ENCODE measurements around the gene MSH5. TPM values are rescaled to one million over a fixed set of nuclear protein-coding genes. Genes with fewer than 3 reads are reported as not detected.

The MSH5 gene
- total and polyA plus RNA-seq, 2 donors, result 8.4 to 15.2 TPM

Other genes with a start within 250 kb of the MSH5 start
Only the 30 nearest of the 43 such genes appear.
- 337 TPM for gene LTB, start 157.6 kb upstream of the MSH5 start, total RNA-seq
- 128 TPM for gene LTB, start 157.6 kb upstream of the MSH5 start, polyA plus RNA-seq
- 134 TPM for gene LST1, start 153.7 kb upstream of the MSH5 start, total RNA-seq
- gene LST1, start 153.7 kb upstream of the MSH5 start, polyA plus RNA-seq, result 32.4 TPM
- gene NCR3, start 147.0 kb upstream of the MSH5 start, total RNA-seq, result 2.7 TPM
- 2.4 TPM for gene NCR3, start 147.0 kb upstream of the MSH5 start, polyA plus RNA-seq
- 558 TPM for gene AIF1, start 124.8 kb upstream of the MSH5 start, total RNA-seq
- gene AIF1, start 124.8 kb upstream of the MSH5 start, polyA plus RNA-seq, result 198 TPM
- gene PRRC2A, start 119.3 kb upstream of the MSH5 start, total RNA-seq, result 35.3 TPM
- gene PRRC2A, start 119.3 kb upstream of the MSH5 start, polyA plus RNA-seq, result 148 TPM
- 101 TPM for gene BAG6, start 87.3 kb upstream of the MSH5 start, total RNA-seq
- gene BAG6, start 87.3 kb upstream of the MSH5 start, polyA plus RNA-seq, result 271 TPM
- 6.1 TPM for gene APOM, start 84.1 kb upstream of the MSH5 start, total RNA-seq
- 9.1 TPM for gene APOM, start 84.1 kb upstream of the MSH5 start, polyA plus RNA-seq
- 19.1 TPM for gene C6orf47, start 79.2 kb upstream of the MSH5 start, total RNA-seq
- 16.7 TPM for gene C6orf47, start 79.2 kb upstream of the MSH5 start, polyA plus RNA-seq
- gene GPANK1, start 75.0 kb upstream of the MSH5 start, total RNA-seq, result 25.2 TPM
- gene GPANK1, start 75.0 kb upstream of the MSH5 start, polyA plus RNA-seq, result 13.8 TPM
- gene CSNK2B, start 73.9 kb upstream of the MSH5 start, total RNA-seq, result 169 TPM
- gene CSNK2B, start 73.9 kb upstream of the MSH5 start, polyA plus RNA-seq, result 169 TPM
- 2.3 TPM for gene LY6G5B, start 70.0 kb upstream of the MSH5 start, total RNA-seq
- 6.5 TPM for gene LY6G5B, start 70.0 kb upstream of the MSH5 start, polyA plus RNA-seq
- gene LY6G5C, start 58.9 kb upstream of the MSH5 start, total RNA-seq, result 0.90 TPM
- gene LY6G5C, start 58.9 kb upstream of the MSH5 start, polyA plus RNA-seq, result 9.1 TPM
- 50.0 TPM for gene ABHD16A, start 36.7 kb upstream of the MSH5 start, total RNA-seq
- 51.3 TPM for gene ABHD16A, start 36.7 kb upstream of the MSH5 start, polyA plus RNA-seq
- gene LY6G6F, start 33.1 kb upstream of the MSH5 start, total RNA-seq, result 0.05 TPM
- gene LY6G6F, start 33.1 kb upstream of the MSH5 start, polyA plus RNA-seq, result not detected
- gene LY6G6D, start 24.7 kb upstream of the MSH5 start, total RNA-seq, result not detected
- gene LY6G6D, start 24.7 kb upstream of the MSH5 start, polyA plus RNA-seq, result not detected
- gene LY6G6C, start 18.3 kb upstream of the MSH5 start, total RNA-seq, result not detected
- 7.0 TPM for gene LY6G6C, start 18.3 kb upstream of the MSH5 start, polyA plus RNA-seq
- 0.14 TPM for gene MPIG6B, start 16.6 kb upstream of the MSH5 start, total RNA-seq
- 0.32 TPM for gene MPIG6B, start 16.6 kb upstream of the MSH5 start, polyA plus RNA-seq
- gene DDAH2, start 10.7 kb upstream of the MSH5 start, total RNA-seq, result 49.6 TPM
- 105 TPM for gene DDAH2, start 10.7 kb upstream of the MSH5 start, polyA plus RNA-seq
- 431 TPM for gene CLIC1, start 3.5 kb upstream of the MSH5 start, total RNA-seq
- 337 TPM for gene CLIC1, start 3.5 kb upstream of the MSH5 start, polyA plus RNA-seq
- 1.2 TPM for gene SAPCD1, start 22.7 kb downstream of the MSH5 start, total RNA-seq
- gene SAPCD1, start 22.7 kb downstream of the MSH5 start, polyA plus RNA-seq, result 9.7 TPM
- 0.76 TPM for gene VWA7, start 37.3 kb downstream of the MSH5 start, total RNA-seq
- 0.66 TPM for gene VWA7, start 37.3 kb downstream of the MSH5 start, polyA plus RNA-seq
- 16.6 TPM for gene VARS1, start 55.7 kb downstream of the MSH5 start, total RNA-seq
- 25.2 TPM for gene VARS1, start 55.7 kb downstream of the MSH5 start, polyA plus RNA-seq
- gene LSM2, start 67.0 kb downstream of the MSH5 start, total RNA-seq, result 71.8 TPM
- 76.8 TPM for gene LSM2, start 67.0 kb downstream of the MSH5 start, polyA plus RNA-seq
- 1.2 TPM for gene HSPA1L, start 75.3 kb downstream of the MSH5 start, total RNA-seq
- 2.4 TPM for gene HSPA1L, start 75.3 kb downstream of the MSH5 start, polyA plus RNA-seq
- gene HSPA1A, start 75.5 kb downstream of the MSH5 start, total RNA-seq, result 73.8 TPM
- gene HSPA1A, start 75.5 kb downstream of the MSH5 start, polyA plus RNA-seq, result 68.8 TPM
- 110 TPM for gene HSPA1B, start 87.7 kb downstream of the MSH5 start, total RNA-seq
- 46.8 TPM for gene HSPA1B, start 87.7 kb downstream of the MSH5 start, polyA plus RNA-seq
- 20.8 TPM for gene NEU1, start 122.8 kb downstream of the MSH5 start, total RNA-seq
- 21.9 TPM for gene NEU1, start 122.8 kb downstream of the MSH5 start, polyA plus RNA-seq
- 0.42 TPM for gene SLC44A4, start 139.0 kb downstream of the MSH5 start, total RNA-seq
- 1.7 TPM for gene SLC44A4, start 139.0 kb downstream of the MSH5 start, polyA plus RNA-seq
- gene EHMT2, start 157.7 kb downstream of the MSH5 start, total RNA-seq, result 35.0 TPM
- gene EHMT2, start 157.7 kb downstream of the MSH5 start, polyA plus RNA-seq, result 60.1 TPM
- gene ZBTB12, start 162.1 kb downstream of the MSH5 start, total RNA-seq, result 1.9 TPM
- 2.6 TPM for gene ZBTB12, start 162.1 kb downstream of the MSH5 start, polyA plus RNA-seq

Data from thymus (tissue), 2 donors.